Stomach (tissue), 9 donors: ENCODE measurements around the gene DAB1. TPM values are rescaled to one million over a fixed set of nuclear protein-coding genes. Genes with fewer than 3 reads are reported as not detected.

ENCODE experiments used
- DNase-seq, 2 donors: peaks; one replicate each; pipeline versions ENCODE4 v3.0.0 to v3.0.0-alpha.2; 2013 to 2019
- H3K27ac ChIP-seq, 5 donors: fragments of 200-600 bp in 4 of 5; sonication (generic) in 4 of 5; one replicate each; pipeline ENCODE4 v1.5.1; 2013 to 2019; ENCODE audit warnings: mild to moderate bottlenecking in 1 of 5, moderate library complexity in 1 of 5
- H3K27me3 ChIP-seq, 3 donors: fragments of 200-600 bp; sonication (generic); one replicate each; pipeline ENCODE4 v1.5.1; 2017 to 2019; ENCODE audit warnings: mixed run types in 1 of 3
- H3K36me3 ChIP-seq, 4 donors: fragments of 200-600 bp; sonication (generic); 1 replicate in 3 of 4; 2 replicates in 1 of 4; pipeline ENCODE4 v1.5.1; 2016 to 2019
- H3K4me1 ChIP-seq, 4 donors: fragments of 200-600 bp; sonication (generic); one replicate each; pipeline ENCODE4 v1.5.1; 2016 to 2019
- H3K4me3 ChIP-seq, 4 donors: fragments of 200-600 bp; sonication (generic) in 3 of 4; one replicate each; pipeline ENCODE4 v1.5.1; 2016 to 2019; ENCODE audit warnings: mild to moderate bottlenecking in 1 of 4
- H3K9me3 ChIP-seq, 4 donors: fragments of 200-600 bp; sonication (generic); one replicate each; pipeline ENCODE4 v1.5.1; 2016 to 2019
- CTCF ChIP-seq, 7 experiments: fragments of 450-650 bp in 4 of 7; fragments of 200-600 bp in 3 of 7; sonication (generic) in 3 of 7; IDR thresholded peaks; one replicate each; pipeline ENCODE4 v1.5.1; 2016 to 2019; ENCODE audit warnings: antibody characterized with exemption in 7 of 7, control low read depth in 2 of 7, mild to moderate bottlenecking in 1 of 7
- EP300 ChIP-seq: sonication (generic); formaldehyde crosslinking; IDR thresholded peaks from one replicate; pipeline ENCODE4 v1.6.1; 2017; ENCODE audit warnings: antibody characterized with exemption
- POLR2A ChIP-seq, 4 donors: fragments of 450-650 bp; IDR thresholded peaks; one replicate each; pipeline ENCODE4 v1.6.1; 2016; ENCODE audit warnings: antibody characterized with exemption in 4 of 4, control low read depth in 2 of 4, mild to moderate bottlenecking in 1 of 4, moderate library complexity in 1 of 4
- POLR2AphosphoS5 ChIP-seq, 3 donors: sonication (generic); formaldehyde crosslinking; IDR thresholded peaks; one replicate each; pipeline ENCODE4 v1.6.1; 2016; ENCODE audit warnings: antibody characterized with exemption in 3 of 3
- WGBS, 5 donors: extraction: QIAGEN DNeasy Blood & Tissue Kit in 3 of 5; methylation state at CpG; one replicate each; pipeline versions ENCODE4 v1.1.5 to v1.1.7; 2013 to 2018; 5-methylcytosine and 5-hydroxymethylcytosine counted together
- intact Hi-C: fragments of 100-400 bp; cut with DNase I; formaldehyde crosslinking; loops from one replicate; pipeline ENCODE4 v1.15.1; 2023; ENCODE audit warnings: low total_unique reads
- polyA plus RNA-seq, 3 donors: library from polyadenylated mRNA; stranded (reverse); fragments of 200-250 nt; gene quantifications; one replicate each; pipeline ENCODE4 v1.2.3, GENCODE V29; 2013
- total RNA-seq, 5 donors: library from RNA; depleted of rRNA; stranded (reverse); fragments of >200 nt; gene quantifications; one replicate each; pipeline versions ENCODE4 v1.1.0 to v1.2.3, GENCODE V29; 2014 to 2016
- donor health status: healthy with polysubstance abuse.
- donor health status: Bipolar disorder and iron deficiency.
- donor health status: healthy.

DAB1 gene
- total and polyA plus RNA-seq, 8 donors: under 0.01 to 3.5 (median 0.61) TPM; not detected in 1

- TF ChIP-seq POLR2AphosphoS5 (IDR thresholded peaks at IDR 0.05): no peak
- no peak for TF ChIP-seq CTCF (IDR thresholded peaks at IDR 0.05)
- TF ChIP-seq POLR2A (IDR thresholded peaks at IDR 0.05): no peak
- TF ChIP-seq EP300: no peak
- 84 to 96% (median 90%) methylated on average over 3 of the region's 3 CpGs for whole genome bisulfite sequencing, 5 donors
- no peaks in the 10 kb centered on the region for H3K36me3 ChIP-seq
- DNase-seq: no peak
- no peaks in the 10 kb centered on the region for H3K4me1 ChIP-seq
- no peaks in the 10 kb centered on the region for H3K9me3 ChIP-seq
- intact Hi-C loops: no loop called here
- no peaks in the 10 kb centered on the region for H3K27me3 ChIP-seq
- no peak overlapping the region for H3K27ac ChIP-seq
- H3K4me3 ChIP-seq: no peak overlapping the region
These were observed 185.6 kb downstream of the DAB1 start for GRCh38 chr1:57238233-57238781.

- intact Hi-C loops: no loop called here
- Histone ChIP-seq H3K27ac (no peak overlapping the region), H3K27me3 (no peaks in the 10 kb centered on the region), H3K4me3 (no peak overlapping the region), H3K36me3 (no peaks in the 10 kb centered on the region), H3K4me1 (no peaks in the 10 kb centered on the region), H3K9me3 (no peaks in the 10 kb centered on the region)
- WGBS, 5 donors: 73 to 78% (median 76%) methylated on average over 10 of the region's 10 CpGs
- TF ChIP-seq CTCF (IDR thresholded peaks at IDR 0.05) (no peak), POLR2AphosphoS5 (IDR thresholded peaks at IDR 0.05) (no peak), POLR2A (IDR thresholded peaks at IDR 0.05) (no peak), EP300 (no peak)
- no peak for DNase-seq
These were observed 187.9 kb downstream of the DAB1 start for GRCh38 chr1:57235730-57236510.

GRCh38 chr1:57234459-57234858, 189.4 kb downstream of the DAB1 start:
- Histone ChIP-seq H3K27ac (no peak overlapping the region), H3K4me1 (no peaks in the 10 kb centered on the region), H3K4me3 (no peak overlapping the region), H3K27me3 (no peaks in the 10 kb centered on the region), H3K9me3 (no peaks in the 10 kb centered on the region), H3K36me3 (no peaks in the 10 kb centered on the region)
- TF ChIP-seq POLR2AphosphoS5 (IDR thresholded peaks at IDR 0.05): no peak
- no peak for TF ChIP-seq POLR2A (IDR thresholded peaks at IDR 0.05)
- TF ChIP-seq EP300: no peak
- no peak for TF ChIP-seq CTCF (IDR thresholded peaks at IDR 0.05)
- intact Hi-C loops: no loop called here
- DNase-seq: no peak

- H3K36me3 ChIP-seq: no peaks in the 10 kb centered on the region
- WGBS, 5 donors: 85 to 94% (median 86%) methylated on average over 3 of the region's 3 CpGs
- TF ChIP-seq POLR2A (IDR thresholded peaks at IDR 0.05) (no peak), CTCF (IDR thresholded peaks at IDR 0.05) (no peak), POLR2AphosphoS5 (IDR thresholded peaks at IDR 0.05) (no peak), EP300 (no peak)
- H3K27ac ChIP-seq: no peak overlapping the region
- H3K27me3 ChIP-seq: no peaks in the 10 kb centered on the region
- H3K9me3 ChIP-seq: no peaks in the 10 kb centered on the region
- no peak for DNase-seq
- no peaks in the 10 kb centered on the region for H3K4me1 ChIP-seq
- no peak overlapping the region for H3K4me3 ChIP-seq
- intact Hi-C loops: no loop called here
These were observed 191.4 kb downstream of the DAB1 start for GRCh38 chr1:57232500-57232899.
